ENCODE data around the gene PITPNC1. TPM values are rescaled to one million over a fixed set of nuclear protein-coding genes. Genes with fewer than 3 reads are reported as not detected.

Gene PITPNC1
- total RNA-seq, 1 experiment from 2014 or later, result 37.5 TPM

DNA sequence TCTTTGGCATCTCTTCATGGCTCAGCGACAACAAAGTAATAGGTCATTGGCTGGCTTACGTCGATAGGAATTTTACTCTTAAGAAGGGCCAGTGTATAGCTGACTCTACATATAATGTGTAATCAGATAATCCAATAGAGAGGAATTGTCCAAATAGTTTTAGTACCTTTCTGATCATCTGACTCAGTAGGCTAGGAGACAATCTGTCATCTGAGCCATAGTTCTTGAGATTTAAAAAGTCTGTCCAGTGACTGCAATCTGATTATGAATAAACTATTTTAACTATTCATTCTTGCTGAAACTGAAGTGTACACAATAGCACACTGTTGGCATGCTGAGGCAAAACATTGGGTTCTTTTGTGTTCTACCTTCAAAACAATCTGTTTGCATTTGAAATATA is 319.3 kb downstream of the PITPNC1 start:
- no peak overlapping the region for H3K9ac ChIP-seq (ENCODE audit: extremely low read depth, insufficient read length, low read length)
- no peak overlapping the region for H4K8ac ChIP-seq (replicated peaks; ENCODE audit: insufficient read length, low read depth, low read length)
- no CpG with 5 or more reads among the region's 3 CpGs for WGBS (ENCODE audit: extremely low coverage, insufficient read length, low lambda C conversion rate)
- H3K4me2 ChIP-seq (ENCODE audit: insufficient read depth, insufficient read length, low read length), result no peak overlapping the region
- H3K14ac ChIP-seq (ENCODE audit: insufficient read depth, low read length), result no peak overlapping the region
- H2BK120ac ChIP-seq (ENCODE audit: low read depth, low read length, poor library complexity, severe bottlenecking), result no peak overlapping the region
- H3K4me3 Mint-ChIP-seq, result no peak overlapping the region
- H3K23ac ChIP-seq (ENCODE audit: insufficient read length, low read depth, low read length), result no peak overlapping the region
- H2BK20ac ChIP-seq (ENCODE audit: low read depth, low read length, poor library complexity, severe bottlenecking), result no peak overlapping the region
- H3K27ac Mint-ChIP-seq, result no peak overlapping the region
- no peak overlapping the region for H2BK5ac ChIP-seq (ENCODE audit: insufficient read length, low read length)
- H2BK15ac ChIP-seq (ENCODE audit: low read depth, low read length), result no peak overlapping the region
- H4K5ac ChIP-seq (ENCODE audit: insufficient read length, low read depth, low read length), result no peak overlapping the region
- H3K79me2 ChIP-seq (ENCODE audit: insufficient read depth, low read length), result no peaks in the 10 kb centered on the region
- H2BK12ac ChIP-seq (ENCODE audit: insufficient read length, low read depth, low read length), result no peak overlapping the region
- H3K27me3 Mint-ChIP-seq (ENCODE audit: low read depth), result no peaks in the 10 kb centered on the region
- no peak overlapping the region for H3K18ac ChIP-seq (ENCODE audit: insufficient read length, low read depth, low read length)
- no peaks in the 10 kb centered on the region for H3K79me1 ChIP-seq (ENCODE audit: insufficient read depth, low read depth, low read length, poor library complexity, severe bottlenecking)
- H3K9me3 Mint-ChIP-seq, result no peaks in the 10 kb centered on the region
- no peaks in the 10 kb centered on the region for H3K23me2 ChIP-seq (ENCODE audit: insufficient read length, low read depth, low read length, poor library complexity, severe bottlenecking)
- H3K27me3 ChIP-seq (ENCODE audit: insufficient read depth, low read length), result no peaks in the 10 kb centered on the region
- no peaks in the 10 kb centered on the region for H4K20me1 ChIP-seq (ENCODE audit: control insufficient read depth, insufficient read depth, insufficient read length)
- no peak overlapping the region for H2AK5ac ChIP-seq (ENCODE audit: insufficient read length, low read length)
- H2AFZ ChIP-seq (ENCODE audit: low read length), result no peak overlapping the region
- no peaks in the 10 kb centered on the region for H3K9me3 ChIP-seq (ENCODE audit: control insufficient read depth, low read depth, low read length)
- TF ChIP-seq, protein P1, sequence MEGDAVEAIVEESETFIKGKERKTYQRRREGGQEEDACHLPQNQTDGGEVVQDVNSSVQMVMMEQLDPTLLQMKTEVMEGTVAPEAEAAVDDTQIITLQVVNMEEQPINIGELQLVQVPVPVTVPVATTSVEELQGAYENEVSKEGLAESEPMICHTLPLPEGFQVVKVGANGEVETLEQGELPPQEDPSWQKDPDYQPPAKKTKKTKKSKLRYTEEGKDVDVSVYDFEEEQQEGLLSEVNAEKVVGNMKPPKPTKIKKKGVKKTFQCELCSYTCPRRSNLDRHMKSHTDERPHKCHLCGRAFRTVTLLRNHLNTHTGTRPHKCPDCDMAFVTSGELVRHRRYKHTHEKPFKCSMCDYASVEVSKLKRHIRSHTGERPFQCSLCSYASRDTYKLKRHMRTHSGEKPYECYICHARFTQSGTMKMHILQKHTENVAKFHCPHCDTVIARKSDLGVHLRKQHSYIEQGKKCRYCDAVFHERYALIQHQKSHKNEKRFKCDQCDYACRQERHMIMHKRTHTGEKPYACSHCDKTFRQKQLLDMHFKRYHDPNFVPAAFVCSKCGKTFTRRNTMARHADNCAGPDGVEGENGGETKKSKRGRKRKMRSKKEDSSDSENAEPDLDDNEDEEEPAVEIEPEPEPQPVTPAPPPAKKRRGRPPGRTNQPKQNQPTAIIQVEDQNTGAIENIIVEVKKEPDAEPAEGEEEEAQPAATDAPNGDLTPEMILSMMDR (conservative IDR thresholded peaks at IDR 0.05), result no peak
- H3K4me1 Mint-ChIP-seq, result peaks cover 13 to 15% of the 10 kb centered on the region in 2 experiments
- DNase-seq, result no peak
- no peak overlapping the region for H3T11ph ChIP-seq (ENCODE audit: low read length)
- 0 out of 2 replicates have a peak, but pooled peaks cover 2% of the 10 kb centered on the region for H3K4me1 ChIP-seq (ENCODE audit: insufficient read depth, low read length)
- no peak overlapping the region for H3K56ac ChIP-seq (ENCODE audit: insufficient read length, low read depth, low read length)
- H4K91ac ChIP-seq (ENCODE audit: insufficient read length, low read depth, low read length), result no peak overlapping the region
- H3K36me3 Mint-ChIP-seq (ENCODE audit: insufficient read depth in 1 of 3, low read depth in 3 of 3), result peaks cover 3 to 12% (median 6%) of the 10 kb centered on the region in 3 experiments; a peak in 6 of 7 replicates
- no peak overlapping the region for H3K27ac ChIP-seq (ENCODE audit: insufficient read length, low read depth, low read length)
- no peak overlapping the region for H3K4ac ChIP-seq (ENCODE audit: low read depth, low read length)

Data from H9 (cell line).